Transverse colon (tissue), 3 donors: ENCODE measurements around the gene PRR5.

ENCODE experiments used
- CTCF ChIP-seq, 5 experiments: fragments of 200-600 bp in 3 of 5; fragments of 450-650 bp in 2 of 5; sonication (generic) in 3 of 5; IDR thresholded peaks; 1 replicate in 2 of 5; 2 replicates in 3 of 5; pipeline ENCODE4 v1.5.1; 2016 to 2017; ENCODE audit warnings: antibody characterized with exemption in 5 of 5, inconsistent platforms in 3 of 5, mild to moderate bottlenecking in 2 of 5, moderate library complexity in 1 of 5
- EP300 ChIP-seq: sonication (generic); formaldehyde crosslinking; IDR thresholded peaks from one replicate; pipeline ENCODE4 v1.6.1; 2017; ENCODE audit warnings: antibody characterized with exemption, low read depth

- TF ChIP-seq CTCF (IDR thresholded peaks at IDR 0.05) (no peak), EP300 (no peak)
These were observed 3.2 kb upstream of the PRR5 start for GRCh38 chr22:44698531-44699421.
